HG03108 (cell line): ENCODE data around the gene PTGS2.
"Not testable (repeated sequence)": the region's sequence is repeated elsewhere in the genome, so short reads cannot be mapped to it uniquely, and the experiment has no call there.

ENCODE experiments used
- ATAC-seq: cut with Tn5 transposase; IDR thresholded peaks from one replicate; pipeline ENCODE4 v1.9.1; 2021; ENCODE audit warnings: moderate library complexity; ENCODE audit not compliant: unreplicated experiment

Gene PTGS2

DNA sequence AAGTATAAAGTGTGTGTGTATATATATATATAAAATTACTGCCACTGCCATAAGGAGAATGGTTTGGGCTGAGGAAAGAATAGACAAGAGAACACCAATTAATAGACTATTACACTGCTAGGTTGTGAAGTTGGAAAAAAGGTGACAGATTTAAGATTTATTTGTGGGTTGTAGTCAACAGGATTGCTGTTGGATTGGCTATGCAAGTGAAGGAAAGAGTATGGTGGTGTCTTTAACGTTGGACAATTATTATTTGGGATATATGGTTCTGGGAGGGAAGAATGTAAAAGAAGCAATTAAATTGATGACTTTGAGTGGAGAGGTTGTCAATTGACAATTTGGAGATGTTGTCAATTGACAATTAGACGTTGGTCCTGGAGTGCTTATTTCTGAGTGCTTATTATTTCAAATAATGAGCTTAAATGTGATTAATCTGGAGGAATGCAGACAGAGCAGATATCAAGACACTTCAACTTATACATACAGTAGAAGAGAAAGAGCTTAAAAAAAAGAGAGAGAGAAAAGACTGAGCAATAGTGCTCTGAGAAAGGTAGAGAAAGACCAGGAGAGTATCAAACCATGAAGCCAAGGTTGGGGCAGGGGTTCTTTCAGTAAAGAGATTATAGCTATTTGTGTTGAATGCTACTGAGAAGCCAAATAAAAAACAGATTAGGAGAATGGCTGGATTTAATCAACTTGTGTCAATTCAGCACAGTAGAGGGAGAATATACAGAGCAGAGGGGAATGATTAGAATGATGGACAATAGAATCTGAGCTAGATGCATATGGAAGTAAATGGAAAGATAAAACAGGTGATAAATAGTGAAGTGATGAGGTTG, 9.7 kb downstream of the PTGS2 start:
- no peak for ATAC-seq

DNA sequence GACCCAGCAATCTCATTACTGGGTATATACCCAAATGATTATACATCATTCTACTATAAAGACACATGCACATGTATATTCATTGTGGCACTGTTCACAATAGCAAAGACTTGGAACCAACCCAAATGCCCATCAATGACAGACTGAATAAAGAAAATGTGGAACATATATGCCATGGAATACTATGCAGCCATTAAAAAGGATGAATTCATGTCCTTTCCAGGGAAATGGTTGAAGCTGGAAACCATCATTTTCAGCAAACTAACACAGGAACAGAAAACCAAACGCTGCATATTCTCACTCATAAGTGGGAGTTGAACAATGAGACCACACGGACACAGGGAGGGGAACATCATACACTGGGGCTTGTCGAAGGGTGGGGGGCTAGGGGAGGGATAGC, 10.4 kb downstream of the PTGS2 start:
- not testable (repeated sequence) for ATAC-seq

DNA sequence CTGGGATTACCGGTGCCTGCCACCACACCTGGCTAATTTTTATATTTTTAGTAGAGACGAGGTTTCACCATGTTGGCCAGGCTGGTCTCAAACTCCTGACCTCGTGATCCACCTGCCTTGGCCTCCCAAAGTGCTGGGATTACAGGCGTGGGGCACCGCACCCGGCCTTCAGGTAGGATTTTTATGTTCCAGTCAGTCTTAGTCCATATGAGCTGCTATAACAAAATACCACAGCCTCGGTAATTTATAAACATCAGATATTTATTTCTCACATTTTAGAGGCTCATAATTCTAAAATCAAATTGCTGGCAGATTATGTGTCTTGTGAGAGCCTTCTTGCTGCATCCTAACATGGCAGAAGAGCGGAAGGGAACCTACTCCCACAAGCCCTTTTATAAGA, 16.0 kb downstream of the PTGS2 start:
- not testable (repeated sequence) for ATAC-seq

DNA sequence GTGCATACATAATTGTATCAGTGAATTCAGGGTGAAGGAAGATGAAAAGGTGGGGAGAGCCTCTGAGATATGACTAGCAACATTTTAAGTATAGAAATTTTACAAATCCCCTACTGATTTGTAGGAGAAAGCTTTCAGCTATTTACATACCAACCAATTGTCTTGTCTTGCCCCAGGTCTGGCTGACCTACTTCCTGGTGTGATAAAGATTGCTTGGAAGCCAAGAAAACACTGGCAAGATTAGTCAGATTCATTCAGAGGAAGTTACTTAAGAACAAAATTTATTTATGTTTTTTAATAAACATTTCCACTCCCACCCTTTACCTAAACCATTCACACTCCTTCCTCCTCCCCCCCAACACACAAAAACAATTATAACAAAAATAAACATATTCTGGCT, 17.5 kb downstream of the PTGS2 start:
- no peak for ATAC-seq

DNA sequence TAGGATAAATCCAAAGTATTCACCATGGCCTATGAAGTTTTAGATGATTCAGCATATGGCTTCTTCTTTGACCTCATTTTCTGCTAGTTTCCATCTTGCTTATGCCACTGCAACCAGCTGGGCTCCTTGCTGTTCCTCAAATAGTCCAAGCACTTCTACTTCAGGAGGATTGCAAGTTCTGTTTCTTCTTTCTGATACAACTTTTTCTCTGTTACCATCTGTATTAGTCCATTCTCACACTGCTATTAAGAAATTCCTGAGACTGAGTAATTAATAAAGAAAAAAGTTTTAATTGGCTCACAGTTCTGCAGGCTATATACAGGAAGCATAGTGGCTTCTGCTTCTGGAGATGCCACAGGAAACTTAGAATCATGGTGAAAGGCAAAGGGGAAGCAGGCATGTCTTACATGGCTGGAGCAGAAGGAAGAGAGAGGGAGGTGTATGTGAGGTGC, 20.3 kb downstream of the PTGS2 start:
- no peak for ATAC-seq

DNA sequence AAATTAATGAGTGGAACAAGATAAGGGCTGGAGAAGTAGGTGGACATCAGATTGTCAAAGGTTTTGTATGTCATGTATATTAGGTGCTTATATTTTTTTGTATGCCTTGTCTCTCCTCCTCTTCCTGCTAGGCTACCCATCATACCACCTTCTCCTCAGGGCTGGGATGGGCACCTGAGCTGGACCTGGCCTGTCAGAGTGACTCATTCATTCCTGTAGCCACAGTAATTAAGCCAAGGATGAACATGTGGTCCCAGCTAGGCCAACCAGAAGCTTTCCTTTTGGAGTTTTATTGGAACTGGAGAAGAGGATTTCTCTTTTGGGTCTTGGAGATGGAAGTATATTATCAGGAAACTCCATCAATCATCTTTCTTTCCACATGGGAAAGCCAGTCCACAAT, 21.2 kb downstream of the PTGS2 start:
- no peak for ATAC-seq

DNA sequence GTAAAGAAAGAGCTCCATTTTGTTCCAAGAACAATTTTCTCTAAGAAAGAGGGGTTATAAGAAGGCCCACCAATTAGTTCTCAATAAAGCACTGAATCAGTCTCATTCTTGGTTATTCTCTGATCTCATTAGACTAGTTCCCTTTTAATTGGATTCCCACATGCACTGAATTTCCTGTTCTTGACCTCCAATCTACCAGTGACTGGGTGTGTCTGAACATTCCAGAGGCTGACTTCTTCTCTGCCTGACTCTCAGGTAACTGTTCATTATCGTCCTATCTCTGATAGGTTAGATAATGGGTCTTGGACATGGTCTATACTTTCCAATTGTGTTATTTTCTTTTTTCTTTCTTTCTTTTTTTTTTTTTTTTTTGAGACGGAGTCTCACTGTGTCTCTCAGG, 22.7 kb downstream of the PTGS2 start:
- no peak for ATAC-seq

DNA sequence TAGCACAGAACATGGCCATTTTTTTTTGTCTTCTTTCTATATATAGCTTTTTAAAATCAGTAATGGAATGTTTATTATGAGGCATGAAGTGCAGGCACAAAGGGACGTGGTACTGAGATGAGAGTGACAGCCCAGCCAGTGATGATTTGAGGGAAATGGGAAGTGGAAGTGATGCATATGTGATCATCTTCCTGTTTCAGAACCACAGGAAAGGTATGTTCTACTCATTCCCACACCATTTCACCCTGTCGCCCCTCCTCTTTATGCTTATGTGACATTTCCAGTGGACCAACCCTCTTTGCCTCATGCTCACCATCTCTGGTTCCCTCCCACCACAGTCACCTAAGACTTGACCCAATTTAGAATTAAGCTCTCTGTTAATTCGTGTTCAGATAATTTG, 24.3 kb downstream of the PTGS2 start:
- ATAC-seq, result no peak

DNA sequence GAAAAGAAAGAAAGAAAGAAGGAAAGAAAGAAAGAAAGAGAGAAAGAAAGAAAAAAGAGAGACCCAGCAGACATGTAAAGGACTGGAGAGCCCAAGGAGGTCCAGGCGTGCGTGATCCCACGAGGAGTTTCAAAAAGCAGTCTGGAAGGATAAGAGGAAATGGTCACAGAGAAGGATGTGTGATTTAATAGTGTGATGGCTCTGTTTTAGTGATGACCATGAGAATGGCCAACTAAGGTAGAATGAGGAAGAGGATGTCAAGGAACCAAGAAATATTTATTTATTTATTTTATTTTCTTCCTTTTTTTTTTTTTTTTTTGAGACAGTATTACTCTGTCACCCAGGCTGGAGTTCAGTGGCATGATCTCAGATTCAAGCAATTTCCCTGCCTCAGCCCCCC, 25.5 kb downstream of the PTGS2 start:
- ATAC-seq, result no peak

DNA sequence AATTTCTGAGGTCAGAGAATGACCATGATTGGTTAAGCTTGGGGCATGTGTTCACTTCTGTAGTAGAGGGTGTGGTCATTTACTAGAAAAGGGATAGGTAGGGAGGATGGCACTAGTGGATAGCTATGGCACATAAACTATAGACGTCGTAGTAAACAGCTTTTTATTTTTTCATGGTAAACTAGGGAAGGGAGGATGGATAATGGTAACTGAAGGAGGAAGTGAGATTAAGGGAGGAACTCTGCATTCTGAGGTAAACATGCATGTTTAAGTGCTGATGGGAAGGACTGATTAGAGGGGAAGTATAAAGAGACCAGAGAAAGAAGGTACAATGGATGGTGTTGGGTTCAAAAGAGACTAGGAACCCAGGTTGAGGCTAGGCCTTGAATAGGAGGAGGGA, 26.9 kb downstream of the PTGS2 start:
- no peak for ATAC-seq

DNA sequence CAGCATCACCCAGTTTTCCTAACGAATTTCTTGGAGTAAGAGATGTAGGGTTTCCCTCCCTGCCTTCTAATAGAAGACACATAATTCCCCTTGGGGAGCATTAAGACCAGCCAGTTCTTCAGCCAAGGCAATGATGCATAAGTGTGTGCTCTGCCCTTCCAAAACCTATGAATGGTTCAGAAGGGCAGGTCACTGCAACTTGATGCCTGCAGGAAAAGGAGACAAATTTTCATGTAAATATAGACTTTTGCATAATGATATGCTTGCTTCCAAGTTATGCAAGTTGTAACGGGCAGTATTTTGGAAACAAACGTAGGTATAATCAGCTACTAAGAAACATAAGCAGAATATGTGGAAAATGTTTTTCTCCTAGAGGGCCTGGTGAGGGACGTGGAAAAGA, 31.6 kb downstream of the PTGS2 start:
- ATAC-seq, result no peak

DNA sequence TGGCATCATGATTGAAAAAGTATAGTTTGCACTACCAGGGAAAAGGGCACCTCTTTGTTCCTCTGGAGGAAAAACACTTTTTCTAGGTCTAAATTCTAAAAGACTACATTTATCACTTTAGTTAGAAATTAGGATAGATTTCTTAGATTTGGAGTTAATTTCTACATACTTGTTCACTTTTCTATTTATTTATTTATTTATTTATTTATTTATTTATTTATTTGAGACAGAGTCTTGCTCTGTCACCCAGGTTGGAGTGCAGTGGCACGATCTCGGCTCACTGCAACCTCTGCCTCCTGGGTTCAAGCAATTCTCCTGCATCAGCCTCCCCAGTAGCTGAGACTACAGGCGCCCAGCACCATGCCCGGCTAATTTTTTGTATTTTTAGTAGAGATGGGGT, 32.2 kb downstream of the PTGS2 start:
- ATAC-seq, result not testable (repeated sequence)

DNA sequence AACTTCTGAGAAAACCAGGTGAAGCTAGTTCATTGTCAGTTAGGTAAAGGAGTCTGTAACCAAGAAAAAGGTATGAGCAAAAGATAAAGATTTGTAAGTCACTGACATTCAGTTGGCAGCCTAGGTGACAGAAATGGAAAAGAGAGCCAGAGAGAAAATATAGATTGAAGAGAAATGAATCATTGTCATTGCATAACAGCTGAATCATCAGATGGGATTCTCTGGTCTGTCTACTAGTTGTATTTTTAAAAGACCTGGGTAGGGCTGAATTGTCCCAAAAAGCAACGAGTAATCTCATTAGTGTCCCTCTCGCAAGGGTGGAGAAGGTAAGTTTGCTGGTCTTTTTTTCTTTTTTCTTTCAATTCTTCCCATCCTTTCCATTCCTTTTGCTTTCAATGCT, 36.6 kb downstream of the PTGS2 start:
- no peak for ATAC-seq

DNA sequence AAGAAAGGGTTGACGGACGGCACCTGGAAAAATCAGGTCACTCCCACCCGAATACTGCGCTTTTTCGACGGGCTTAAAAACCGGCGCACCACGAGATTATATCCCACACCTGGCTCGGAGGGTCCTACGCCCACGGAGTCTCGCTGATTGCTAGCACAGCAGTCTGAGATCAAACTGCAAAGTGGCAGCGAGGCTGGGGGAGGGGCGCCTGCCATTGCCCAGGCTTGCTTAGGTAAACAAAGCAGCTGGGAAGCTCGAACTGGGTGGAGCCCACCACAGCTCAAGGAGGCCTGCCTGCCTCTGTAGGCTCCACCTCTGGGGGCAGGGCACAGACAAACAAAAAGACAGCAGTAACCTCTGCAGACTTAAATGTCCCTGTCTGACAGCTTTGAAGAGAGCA, 42.7 kb downstream of the PTGS2 start:
- ATAC-seq, result not testable (repeated sequence)

DNA sequence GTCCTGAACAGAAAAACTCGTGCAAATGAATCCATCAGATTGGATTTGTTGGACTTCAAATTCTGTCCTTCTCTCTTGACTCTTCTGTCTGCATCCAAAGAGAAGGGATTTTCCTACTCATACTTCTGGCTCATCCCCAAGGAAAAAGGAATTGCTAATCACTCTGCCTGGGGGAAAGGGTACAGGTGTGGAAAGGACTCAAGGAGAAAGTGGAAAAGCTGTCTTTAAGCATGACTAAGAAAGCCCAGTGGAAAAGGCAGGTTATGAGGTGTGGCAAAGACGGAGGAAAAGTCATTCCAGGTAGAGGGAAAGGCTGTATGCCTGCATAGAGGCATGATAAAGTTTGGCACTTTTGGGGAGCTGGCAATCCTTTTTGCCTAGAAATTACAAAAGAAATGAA, 43.4 kb downstream of the PTGS2 start:
- no peak for ATAC-seq

DNA sequence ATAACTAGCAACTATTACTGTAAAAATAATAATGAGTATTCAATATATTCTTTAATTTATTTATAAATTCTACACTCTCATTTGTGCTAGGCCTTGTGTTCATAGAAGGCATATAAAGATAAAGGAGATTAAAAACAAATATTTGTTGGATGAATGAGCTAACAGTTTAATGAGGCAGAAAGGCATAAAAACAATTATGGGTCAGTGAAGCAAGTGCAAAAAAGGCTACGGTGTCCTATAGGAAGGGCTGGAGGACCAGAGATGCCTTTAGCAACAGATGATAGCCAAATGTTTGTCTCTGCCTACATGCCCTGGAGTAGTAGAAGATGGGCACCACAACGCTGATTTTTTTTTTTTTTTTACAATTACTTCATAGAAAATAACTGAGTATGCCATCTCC, 45.7 kb downstream of the PTGS2 start:
- no peak for ATAC-seq

DNA sequence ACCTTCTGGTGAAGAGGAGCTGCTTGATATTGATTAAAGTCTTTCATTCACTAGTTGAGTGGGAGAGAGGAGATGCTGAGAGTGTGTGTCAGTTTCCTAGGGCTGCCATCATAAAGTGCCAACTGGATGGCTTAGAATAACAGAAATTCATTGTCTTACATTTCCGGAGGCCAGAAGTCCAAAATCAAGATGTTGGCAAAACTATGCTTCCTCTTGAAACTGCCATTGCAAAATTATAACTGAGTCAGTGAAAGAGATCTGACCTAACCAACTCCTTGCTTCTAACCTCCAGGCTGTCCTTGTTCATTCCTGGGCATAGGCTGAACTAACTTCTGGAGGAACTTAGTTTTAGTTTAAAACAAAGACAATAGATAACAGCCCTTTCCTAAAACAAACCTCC, 47.1 kb downstream of the PTGS2 start:
- ATAC-seq, result no peak

DNA sequence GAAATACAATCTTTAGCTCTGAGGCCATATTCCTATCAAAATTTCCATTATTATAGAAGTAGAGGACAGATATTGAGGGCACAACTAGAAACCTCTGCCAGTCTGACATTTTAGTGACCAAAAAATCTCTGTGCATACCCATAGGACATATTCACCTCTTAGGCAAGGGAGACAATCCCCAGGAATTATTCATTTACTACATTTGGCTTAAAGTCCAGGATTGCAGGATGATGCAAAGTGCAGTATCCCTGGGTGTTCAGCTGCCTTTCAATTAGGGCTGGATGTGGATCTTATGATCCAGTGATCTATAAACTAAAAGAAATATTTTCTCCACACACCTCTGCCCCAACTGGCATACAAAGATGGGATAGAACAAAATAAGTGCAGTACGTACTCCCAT, 50.9 kb downstream of the PTGS2 start:
- no peak for ATAC-seq

DNA sequence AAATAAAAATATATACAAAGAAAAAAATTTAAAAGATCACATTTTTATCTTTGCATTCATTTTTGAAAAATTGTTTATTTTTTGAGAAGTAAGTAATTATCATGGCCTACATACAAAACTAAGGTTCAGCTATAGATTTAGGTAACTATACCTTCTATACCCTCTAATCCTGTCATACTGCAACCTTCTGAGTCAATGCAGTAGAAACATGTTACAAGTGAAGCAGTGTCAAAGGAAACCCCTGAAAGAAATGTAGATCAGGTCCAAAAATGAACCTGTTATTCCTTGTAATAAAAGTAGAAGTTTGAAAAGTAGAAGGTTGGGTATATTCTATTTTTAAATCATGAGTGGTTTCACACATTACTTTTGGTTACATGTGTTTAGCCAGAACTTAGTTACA, 51.3 kb downstream of the PTGS2 start:
- ATAC-seq, result no peak

DNA sequence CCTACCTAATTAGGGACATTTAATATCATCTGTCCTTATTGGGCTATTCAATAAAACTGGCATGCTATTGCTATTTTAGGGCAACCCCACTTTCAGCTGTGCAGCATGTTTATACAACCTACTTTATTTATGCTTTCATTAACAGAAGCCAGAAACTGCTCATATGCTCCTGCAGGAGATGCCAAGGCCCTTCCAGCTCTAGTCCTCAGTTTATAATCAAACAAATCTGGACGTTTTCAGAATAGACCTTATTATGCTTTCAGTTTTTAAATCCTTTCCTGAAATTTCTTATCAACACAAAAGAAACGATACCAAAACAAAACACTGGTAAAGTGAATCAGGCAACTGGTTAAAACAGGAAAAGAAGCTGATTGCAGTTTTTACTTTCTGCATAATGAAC, 53.2 kb downstream of the PTGS2 start:
- no peak for ATAC-seq

DNA sequence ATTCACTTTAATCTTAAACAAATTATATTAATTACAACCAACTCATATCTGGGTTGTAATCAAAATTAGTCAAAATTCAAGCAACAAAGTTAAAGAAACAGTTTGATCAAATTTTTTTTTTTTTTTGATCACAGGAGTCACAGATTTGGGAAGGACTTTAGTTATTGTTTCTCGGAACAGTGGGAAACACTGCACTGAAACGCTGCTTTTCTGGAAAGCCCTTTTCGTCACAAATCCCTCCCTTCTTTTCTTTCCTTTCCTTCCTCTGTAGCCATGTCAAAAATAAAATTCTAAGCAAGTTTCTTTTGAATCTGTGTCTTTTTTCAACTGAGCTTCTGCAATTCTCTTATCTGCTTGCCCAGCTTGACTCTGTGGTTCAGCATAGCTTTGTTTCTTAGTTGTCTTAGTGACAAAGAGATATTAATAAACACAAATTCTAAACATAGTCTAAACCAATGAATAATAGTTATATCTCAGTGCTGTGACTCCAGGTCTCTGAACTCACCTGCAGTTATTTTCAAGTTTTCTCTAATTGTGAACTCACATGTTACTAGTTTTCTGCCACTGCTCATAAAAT, 53.8 kb downstream of the PTGS2 start:
- ATAC-seq, result no peak

DNA sequence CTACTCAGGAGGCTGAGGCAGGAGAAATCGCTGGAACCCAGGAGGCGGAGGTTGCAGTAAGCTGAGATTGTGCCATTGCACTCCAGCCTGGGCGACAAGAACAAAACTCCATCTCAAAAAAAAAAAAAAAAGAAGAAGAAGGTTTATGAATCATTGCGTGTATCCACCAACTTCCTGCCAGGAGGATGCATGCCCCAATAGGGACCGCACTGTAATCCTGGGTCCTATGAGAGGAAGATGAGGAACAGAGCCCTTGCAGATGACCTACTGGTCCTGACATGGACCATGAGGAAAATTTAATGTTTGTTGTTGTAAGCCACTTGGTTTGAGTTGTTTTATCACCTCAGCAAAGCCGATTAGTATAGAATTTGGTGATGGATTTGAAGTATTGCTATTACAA, 56.7 kb downstream of the PTGS2 start:
- ATAC-seq, result no peak
